HG03439 (cell line): ENCODE data around the gene ITGB6.
"Not testable (repeated sequence)": the region's sequence is repeated elsewhere in the genome, so short reads cannot be mapped to it uniquely, and the experiment has no call there.

Source experiments
- ATAC-seq: cut with Tn5 transposase; IDR thresholded peaks from one replicate; pipeline ENCODE4 v1.9.1; 2021; ENCODE audit warnings: mild to moderate bottlenecking, moderate library complexity; ENCODE audit not compliant: unreplicated experiment

The ITGB6 gene

DNA sequence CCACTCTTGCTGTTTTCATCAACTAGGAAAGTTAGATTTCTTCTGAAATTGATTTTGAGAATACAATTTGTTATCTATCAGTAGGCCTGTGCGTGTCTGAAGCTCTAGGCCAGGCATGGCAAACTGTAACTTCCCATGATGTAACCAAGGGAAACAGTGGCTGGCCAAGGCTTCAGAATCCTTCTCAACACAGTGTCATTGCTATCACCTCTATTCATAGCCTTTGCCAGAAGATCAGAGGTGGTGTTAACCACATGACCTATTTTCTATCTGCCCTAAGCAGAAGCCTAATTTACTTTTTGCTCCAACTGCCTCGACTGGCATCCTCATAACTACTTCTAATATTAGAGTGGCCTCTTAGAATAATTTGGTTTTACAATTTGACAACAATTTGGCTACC lies 2.5 kb downstream of the ITGB6 start:
- no peak for ATAC-seq

GRCh38 chr2:160194946-160195345 lies 5.1 kb downstream of the ITGB6 start:
- ATAC-seq: no peak

DNA sequence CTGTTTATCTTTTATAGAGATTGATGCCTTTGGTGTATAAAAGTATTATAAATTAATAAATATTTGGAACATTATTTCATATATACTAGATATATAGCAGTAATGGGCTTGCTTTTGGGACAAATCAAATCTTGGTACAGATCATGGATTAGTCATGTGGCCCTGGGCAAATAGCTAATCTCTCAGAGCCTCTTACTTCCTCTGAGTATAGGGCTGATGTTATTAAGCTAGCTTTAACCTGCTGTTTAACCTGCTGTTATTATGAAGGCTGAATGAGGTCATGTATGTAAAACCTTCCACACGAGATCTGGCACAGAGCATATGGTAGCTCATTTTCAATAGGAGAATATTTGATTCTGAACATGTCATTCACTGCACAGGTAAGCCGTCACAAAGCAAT lies 5.7 kb downstream of the ITGB6 start:
- ATAC-seq: no peak

DNA sequence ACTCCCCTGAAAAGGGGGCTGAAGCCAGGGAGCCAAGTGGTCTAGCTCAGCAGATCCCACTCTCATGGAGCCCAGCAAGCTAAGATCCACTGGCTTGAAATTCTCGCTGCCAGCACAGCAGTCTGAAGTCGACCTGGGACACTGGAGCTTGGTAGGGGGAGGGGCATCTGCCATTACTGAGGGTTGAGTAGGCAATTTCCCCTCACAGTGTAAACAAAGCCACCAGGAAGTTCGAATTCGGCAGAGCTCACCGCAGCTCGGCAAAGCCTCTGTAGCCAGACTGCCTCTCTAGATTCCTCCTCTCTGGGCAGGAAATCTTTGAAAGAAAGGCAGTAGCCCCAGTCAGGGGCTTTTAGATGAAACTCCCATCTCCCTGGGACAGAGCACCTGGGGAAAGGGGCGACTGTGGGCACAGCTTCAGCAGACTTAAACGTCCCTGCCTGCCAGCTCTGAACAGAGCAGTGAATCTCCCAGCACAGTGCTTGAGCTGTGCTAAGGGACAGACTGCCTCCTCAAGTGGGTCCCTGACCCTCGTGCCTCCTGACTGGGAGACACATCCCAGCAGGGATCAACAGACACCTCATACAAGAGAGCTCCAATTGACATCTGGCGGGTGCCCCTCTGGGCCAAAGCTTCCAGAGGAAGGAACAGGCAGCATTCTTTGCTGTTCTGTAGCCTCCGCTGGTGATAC lies 18.8 kb downstream of the ITGB6 start:
- not testable (repeated sequence) for ATAC-seq

GRCh38 chr2:160180690-160181089 lies 19.4 kb downstream of the ITGB6 start:
- ATAC-seq: not testable (repeated sequence)

GRCh38 chr2:160180172-160180571 lies 19.9 kb downstream of the ITGB6 start:
- no peak for ATAC-seq

- no peak for ATAC-seq
Measured at GRCh38 chr2:160175169-160176134, 24.6 kb downstream of the ITGB6 start.

GRCh38 chr2:160174322-160174721 lies 25.8 kb downstream of the ITGB6 start:
- ATAC-seq: no peak

DNA sequence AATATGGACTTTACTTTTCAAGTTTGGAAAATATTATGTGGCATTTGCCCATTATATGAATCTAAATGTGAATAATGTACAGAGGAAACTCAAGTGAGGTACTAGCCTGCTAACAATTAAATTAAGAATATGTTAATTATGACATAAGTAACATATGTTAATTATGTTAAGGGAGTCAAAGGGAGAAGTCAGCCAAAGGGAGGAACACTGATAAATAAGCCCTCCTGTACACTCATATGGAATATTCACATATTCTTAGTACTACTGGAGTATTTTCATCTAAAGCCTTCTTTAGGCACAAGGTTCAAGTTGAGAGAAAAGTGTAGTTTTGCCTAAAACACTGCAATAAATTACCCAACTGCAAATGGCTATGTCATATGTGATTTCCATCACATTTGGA lies 30.1 kb downstream of the ITGB6 start:
- ATAC-seq: no peak

DNA sequence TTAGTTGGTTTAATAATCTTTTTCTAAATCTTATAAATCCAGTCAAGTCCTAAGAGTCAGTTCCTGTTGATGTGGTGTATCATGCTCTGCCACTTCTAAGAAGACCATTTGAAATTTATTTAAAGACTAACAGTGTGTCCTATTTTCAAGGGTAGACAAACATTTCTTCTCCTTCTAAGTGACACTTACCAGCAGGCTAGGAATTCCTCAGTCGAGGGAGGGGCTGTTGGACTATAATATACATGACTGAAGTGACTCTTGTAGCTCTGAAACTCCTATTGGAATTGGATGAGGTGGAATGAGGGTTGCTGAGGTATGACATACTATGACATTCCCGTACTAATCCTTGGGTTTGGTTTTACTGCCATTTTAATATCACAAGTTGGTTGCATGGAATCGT lies 30.6 kb downstream of the ITGB6 start:
- no peak for ATAC-seq

GRCh38 chr2:160168878-160169277 lies 31.2 kb downstream of the ITGB6 start:
- no peak for ATAC-seq

DNA sequence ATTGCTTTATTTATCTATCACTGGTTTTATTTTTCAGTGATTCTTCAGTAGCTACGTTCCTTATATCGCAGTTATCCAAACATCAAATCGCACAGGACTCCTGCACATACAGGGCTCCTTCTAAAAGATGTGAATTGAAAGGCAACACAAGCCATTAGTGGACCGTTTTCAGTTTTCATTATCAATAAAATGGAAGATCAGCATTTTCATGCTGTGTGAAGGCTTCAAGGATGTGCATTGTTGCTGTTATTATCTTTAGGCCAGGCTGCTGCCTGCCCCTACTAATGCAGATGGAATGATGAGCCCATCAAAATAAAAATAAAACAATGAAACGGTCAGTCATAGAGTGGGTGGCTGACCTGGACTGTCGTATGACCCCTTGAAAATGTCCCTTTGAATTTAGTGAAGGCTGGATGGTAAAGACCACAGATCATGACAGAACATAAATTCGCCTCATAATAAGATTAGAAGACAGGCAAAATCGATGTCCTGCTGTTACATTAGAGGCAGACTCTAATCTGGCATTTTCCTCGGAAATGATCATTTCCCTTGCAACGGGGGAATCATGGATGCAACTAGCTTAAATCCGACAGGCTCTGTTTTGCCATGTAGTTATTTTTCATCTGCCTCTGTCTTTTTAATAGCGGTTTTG lies 32.9 kb downstream of the ITGB6 start:
- no peak for ATAC-seq

DNA sequence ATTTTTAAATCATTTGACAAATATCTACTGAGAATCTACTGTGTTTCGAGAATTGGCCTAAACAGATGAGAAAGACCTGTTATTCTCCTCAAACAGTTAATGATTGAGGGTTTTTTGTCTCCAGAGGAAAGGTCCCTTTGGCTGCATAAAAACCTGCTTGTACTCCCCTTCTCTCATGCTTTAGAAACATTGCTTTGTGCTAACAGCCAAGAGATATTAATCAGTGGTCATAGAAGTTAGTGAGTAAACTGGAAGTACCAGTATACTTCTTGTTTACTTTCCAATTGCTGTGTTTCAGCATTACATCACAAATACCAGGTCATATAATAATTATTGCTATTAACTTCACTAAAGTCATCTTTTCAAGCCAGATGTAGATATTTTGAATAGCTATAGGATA lies 34.1 kb downstream of the ITGB6 start:
- no peak for ATAC-seq

DNA sequence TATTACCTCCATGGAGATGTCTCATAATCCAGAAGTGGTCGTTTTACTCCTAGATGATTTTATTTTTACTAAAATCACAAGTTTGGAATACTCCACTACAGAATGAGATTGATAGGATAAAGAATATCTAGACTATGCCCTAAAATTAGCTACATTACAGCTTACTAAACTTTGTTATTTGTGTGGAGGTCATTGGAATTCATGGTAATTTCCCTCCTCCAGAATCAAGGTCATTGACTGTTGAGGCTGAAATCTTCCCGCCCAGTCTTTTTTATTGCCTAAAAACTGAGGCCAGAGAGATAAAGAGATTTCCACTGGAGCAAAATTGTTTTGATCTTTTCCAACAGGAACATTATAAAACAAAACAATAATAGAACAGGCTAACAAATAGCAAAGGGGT lies 35.0 kb downstream of the ITGB6 start:
- no peak for ATAC-seq

DNA sequence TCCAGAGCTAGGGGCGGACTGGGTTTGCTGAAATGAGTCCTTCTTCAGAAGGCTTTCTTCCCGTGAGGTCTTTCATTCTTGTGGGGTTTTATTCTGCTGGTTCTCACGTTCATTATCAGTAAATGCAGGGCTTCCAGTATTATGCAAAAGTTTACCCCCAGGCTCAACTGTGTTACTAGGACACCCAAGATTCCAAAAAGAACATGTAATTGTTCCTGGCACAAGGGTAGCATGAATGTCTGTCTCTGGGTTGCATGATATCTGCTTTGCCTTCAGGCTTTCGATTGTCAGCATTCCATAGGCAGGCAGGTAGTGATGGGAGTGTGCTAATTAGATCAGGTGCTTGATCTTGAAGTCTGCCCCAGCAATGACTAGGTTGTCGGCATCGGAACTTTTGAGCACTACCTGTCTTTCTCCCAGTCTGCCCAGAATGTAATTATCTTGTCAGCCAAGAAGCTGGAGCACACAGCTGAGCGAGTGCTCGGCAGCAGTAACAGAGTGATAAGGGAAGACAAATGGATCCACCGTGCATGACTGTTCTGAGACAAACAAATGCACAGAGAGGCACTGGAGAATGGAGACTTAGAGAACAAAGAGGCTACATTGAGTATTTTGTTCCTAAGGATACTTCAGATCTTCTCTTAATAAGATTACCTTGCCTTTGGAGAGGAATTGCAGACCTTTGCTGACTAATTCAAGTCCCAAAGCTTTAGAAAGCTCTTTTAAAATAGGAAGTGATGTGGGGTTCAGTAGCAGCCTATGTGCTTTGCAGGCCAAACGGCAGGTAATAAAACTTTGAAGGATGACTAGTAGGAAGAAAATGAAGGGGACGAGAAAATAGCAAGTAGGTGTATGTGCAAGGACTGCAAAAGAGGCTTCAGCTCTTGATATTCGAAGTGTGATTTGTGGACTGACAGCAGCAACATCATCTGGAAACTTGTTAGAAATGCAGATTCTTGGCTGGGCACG lies 41.9 kb downstream of the ITGB6 start:
- no peak for ATAC-seq

GRCh38 chr2:160156665-160157064 lies 43.4 kb downstream of the ITGB6 start:
- ATAC-seq: no peak

- no peak for ATAC-seq
Measured at GRCh38 chr2:160156100-160156499, 44.0 kb downstream of the ITGB6 start.

DNA sequence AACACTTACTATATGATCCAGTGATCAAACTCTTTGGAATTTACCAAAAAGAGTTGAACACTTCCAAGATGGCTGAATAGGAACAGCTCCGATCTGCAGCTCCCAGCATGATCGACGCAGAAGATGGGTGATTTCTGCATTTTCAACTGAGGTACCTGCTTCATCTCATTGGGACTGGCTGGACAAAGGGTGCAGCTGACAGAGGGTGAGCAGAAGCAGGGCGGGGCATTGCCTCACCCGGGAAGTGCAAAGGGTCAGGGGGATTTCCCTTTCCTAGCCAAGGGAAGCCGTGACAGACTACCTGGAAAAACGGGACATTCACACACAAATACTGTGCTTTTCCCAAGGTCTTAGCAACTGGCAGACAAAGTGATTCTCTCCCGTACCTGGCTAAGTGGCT lies 51.7 kb downstream of the ITGB6 start:
- ATAC-seq: not testable (repeated sequence)

DNA sequence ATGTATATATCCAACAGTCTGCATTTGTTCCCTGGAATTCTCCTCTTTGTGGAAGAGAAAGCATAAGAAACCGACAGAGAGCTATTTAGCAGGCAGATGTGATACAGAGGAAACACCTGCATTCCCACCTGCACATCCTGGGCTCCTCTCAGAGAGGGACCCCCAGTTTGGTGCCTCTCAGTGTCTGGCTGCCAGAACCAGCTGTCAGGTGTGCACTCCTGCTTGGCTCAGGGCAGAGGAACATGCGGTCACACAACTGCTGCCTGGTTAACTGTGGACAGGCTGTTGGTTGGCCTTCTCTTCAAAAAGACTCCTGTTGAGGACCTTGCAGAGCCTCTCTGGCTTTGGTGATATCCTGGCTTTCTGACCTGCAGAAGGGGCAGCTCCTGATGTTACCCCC lies 54.6 kb downstream of the ITGB6 start:
- ATAC-seq: no peak

- no peak for ATAC-seq
Measured at GRCh38 chr2:160144280-160144990, 55.6 kb downstream of the ITGB6 start.
